HG03342 (cell line): Measurements from ENCODE around the gene GUSB.

ENCODE experiments used
- ATAC-seq: cut with Tn5 transposase; IDR thresholded peaks from one replicate; pipeline ENCODE4 v1.9.1; 2021; ENCODE audit warnings: mild to moderate bottlenecking, moderate library complexity; ENCODE audit not compliant: unreplicated experiment

The GUSB gene

DNA sequence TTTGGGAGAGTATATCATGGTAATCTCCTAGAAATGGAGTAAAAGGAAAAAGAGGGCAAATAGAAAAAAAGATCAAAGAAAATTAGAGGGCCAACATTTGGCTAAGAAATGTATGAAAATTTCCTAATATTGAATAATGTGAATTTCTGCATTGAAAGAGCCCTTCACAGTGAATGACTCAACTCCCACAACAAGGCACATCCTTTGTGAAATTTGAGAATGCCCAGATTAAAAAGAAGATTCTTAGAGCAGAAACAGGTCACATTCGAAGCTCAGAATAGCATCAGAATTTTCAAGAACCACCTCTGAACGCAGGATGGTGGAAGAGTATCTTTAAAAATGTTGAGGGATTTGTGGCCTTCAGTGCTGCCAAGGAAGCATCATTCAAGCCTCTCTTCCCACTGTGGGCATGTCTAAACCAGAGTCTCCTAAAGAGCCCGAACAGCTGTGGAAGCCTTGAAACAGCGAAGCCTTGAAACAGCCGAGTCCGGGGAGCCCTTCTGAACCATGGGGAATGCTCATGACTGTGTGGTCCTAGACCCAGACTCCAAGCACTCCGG is 43.6 kb downstream of the GUSB start:
- ATAC-seq = no peak

GRCh38 chr7:65937296-65937695 is 44.7 kb downstream of the GUSB start:
- ATAC-seq = no peak

- no peak for ATAC-seq
Measured at GRCh38 chr7:65931685-65932084, 50.3 kb downstream of the GUSB start.

DNA sequence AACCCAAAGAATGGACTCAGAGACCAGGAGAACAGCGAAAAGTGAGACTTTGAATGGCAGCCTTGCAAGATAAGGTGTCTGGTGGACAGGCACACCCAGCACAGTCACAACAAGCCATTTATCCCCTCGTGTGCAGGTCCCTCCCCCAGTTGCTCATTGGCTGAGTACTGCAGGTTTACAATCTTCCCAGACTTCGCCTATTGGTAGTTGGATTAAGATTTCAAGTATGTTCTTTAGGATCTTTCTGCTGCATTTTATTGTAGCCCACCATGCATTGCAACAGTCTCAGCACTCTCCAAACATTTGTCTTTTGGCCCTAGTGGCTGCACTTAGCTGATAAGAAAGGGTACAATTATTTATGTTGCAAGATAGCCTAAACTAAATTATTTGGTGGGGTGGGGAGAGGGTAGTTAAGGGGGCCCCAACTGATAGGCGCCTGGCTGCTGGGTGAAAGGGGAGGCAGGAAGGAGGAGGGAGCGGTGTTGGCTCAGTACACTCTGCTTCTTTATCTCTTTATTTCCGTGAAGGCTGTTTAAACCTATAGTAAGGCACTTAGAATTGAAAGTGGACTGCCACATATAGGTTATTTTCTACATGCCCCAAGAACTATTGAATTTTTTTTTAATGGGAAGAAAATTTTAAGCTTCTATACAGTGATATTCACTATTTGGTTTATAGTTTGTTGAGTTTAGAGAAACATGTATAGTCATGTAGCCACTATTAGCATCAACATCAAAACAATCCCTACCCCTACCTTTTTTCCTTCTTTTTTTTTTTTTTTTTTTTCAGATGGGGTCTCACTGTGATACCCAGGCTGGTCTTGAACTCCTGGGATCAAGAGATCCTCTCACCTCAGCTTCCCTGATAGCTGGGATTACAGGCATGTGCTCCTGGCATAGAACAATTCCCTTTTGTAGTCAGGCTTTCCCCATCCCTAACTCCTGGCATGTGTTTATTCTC is 54.2 kb downstream of the GUSB start:
- no peak for ATAC-seq

DNA sequence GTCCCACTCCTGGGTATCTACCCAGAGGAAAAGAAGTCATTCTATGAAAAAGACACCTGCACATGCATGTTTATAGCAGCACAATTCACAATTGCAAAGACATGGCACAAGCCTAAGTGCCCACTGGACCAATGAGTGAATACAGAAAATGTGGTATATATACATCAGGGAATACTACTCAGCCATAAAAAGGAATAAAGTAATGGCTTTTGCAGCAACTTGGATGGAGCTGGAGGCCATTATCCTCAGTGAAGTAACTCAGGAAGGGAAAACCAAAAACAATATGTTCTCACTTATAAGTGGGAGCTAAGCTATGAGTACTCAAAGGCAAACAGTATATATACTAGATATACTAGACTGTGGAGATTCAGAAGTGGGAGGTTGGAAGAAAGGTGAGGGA is 55.4 kb downstream of the GUSB start:
- ATAC-seq = no peak

DNA sequence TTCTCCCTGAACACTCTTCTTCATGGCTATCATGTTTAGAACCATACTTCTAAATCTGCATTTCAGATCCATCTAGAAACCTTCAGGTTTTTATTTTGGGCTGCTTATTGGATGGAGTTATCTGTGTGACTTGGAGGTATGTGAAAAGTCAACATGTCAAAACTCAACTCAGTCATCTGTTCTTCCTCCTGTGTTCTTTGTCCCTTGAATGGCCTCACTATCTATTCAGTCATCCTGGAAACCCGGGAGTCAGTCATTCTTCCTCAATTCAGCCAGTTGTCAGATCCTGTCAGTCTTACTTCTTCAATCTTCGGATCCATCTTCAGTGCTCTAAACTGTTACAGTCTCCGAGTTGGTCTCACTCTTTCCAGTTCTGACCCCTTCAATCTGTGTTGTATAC is 57.0 kb downstream of the GUSB start:
- ATAC-seq = no peak

- ATAC-seq = no peak
Measured at GRCh38 chr7:65924193-65924592, 57.8 kb downstream of the GUSB start.

DNA sequence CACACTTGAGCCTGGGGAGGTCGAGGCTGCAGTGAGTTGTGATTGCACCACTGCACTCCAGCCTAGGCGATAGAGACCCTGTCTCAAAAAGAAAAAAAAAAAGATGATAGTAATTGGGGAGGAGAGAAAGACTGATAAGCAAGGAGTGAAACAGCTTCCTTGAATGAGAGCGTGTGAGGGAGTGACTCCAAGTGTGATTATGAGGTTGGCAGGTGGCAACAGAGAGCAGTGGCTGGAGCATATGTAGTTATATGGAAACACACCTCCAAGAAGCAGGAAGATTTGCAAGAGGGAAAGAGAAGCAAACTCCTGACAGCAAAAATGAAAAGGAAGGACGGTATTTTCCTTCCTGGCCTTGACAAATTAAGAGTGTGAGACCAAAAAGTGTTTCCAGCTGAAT is 58.7 kb downstream of the GUSB start:
- ATAC-seq = no peak

- ATAC-seq = no peak
Measured at GRCh38 chr7:65915921-65916657, 65.9 kb downstream of the GUSB start.

DNA sequence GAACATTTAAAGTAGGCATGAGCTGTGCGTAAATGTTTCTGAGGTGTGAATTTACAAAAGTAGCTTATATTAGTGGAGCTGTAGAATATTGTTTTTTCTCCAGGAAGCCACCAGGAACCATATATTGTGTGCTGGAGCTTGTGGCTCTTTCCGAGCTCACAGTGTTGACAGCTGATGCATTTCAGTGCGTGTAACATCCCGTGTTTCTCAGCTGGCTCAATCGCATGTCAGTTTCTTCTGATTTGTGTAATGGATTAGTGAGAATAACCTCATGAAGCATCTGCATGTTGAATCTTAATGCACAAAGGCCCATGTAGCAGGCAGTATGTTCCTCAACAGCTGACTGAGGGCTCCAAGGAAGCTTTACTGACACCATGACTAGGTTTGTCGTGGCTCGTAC is 69.8 kb downstream of the GUSB start:
- ATAC-seq = no peak
